Measurements from ENCODE around the gene UAP1L1. TPM values are rescaled to one million over a fixed set of nuclear protein-coding genes. Genes with fewer than 3 reads are reported as not detected.
A peak's percentile ranks its signal among the peaks of the same experiment; 100 is the strongest.

Gene UAP1L1
- total RNA-seq, 4 donors from 2014 or later = 0.51 to 13.8 (median 5.3) TPM

GRCh38 chr9:137128862-137129455, 51.6 kb downstream of the UAP1L1 start:
- intact Hi-C loops (cut with DNase I; ENCODE audit: low total_unique reads) = no loop called here
- H3K27me3 ChIP-seq = peaks cover 0 to 4% of the 10 kb centered on the region in 2 donors
- DNase-seq = no peak
- H3K4me3 ChIP-seq = peak overlapping the region; percentile 41 to 51
- H3K27ac ChIP-seq = peak overlapping the region; percentile 28 to 49
- no peak for TF ChIP-seq CTCF (IDR thresholded peaks at IDR 0.05)
- TF ChIP-seq POLR2A (IDR thresholded peaks at IDR 0.05) = no peak
- H3K4me1 ChIP-seq = no peaks in the 10 kb centered on the region
- H3K36me3 ChIP-seq = no peaks in the 10 kb centered on the region
- peaks cover 0 to 5% of the 10 kb centered on the region in 2 donors for H3K9me3 ChIP-seq

GRCh38 chr9:137129456-137130175, 52.3 kb downstream of the UAP1L1 start:
- H3K27me3 ChIP-seq = peaks cover 0 to 4% of the 10 kb centered on the region in 2 donors
- TF ChIP-seq CTCF (IDR thresholded peaks at IDR 0.05) (peak in 1 of 4 experiments; percentile 6), POLR2A (IDR thresholded peaks at IDR 0.05) (no peak)

GRCh38 chr9:137130176-137130755, 52.9 kb downstream of the UAP1L1 start:
- H3K9me3 ChIP-seq = peaks cover 0 to 5% of the 10 kb centered on the region in 2 donors
- peak overlapping the region in 1 of 2 donors; percentile 49 for H3K27ac ChIP-seq
- no peak for TF ChIP-seq POLR2A (IDR thresholded peaks at IDR 0.05)
- TF ChIP-seq CTCF (IDR thresholded peaks at IDR 0.05) = no peak
- H3K4me1 ChIP-seq = no peaks in the 10 kb centered on the region
- no peak for DNase-seq
- no peaks in the 10 kb centered on the region for H3K36me3 ChIP-seq
- H3K27me3 ChIP-seq = peaks cover 0 to 4% of the 10 kb centered on the region in 2 donors
- intact Hi-C loops (cut with DNase I; ENCODE audit: low total_unique reads) = no loop called here
- peak overlapping the region; percentile 41 to 51 for H3K4me3 ChIP-seq

More at GRCh38 chr9:137129456-137130175, 52.3 kb downstream of the UAP1L1 start:
- H3K27ac ChIP-seq = peak overlapping the region; percentile 28 to 49
- no peaks in the 10 kb centered on the region for H3K4me1 ChIP-seq
- no peaks in the 10 kb centered on the region for H3K36me3 ChIP-seq
- peak overlapping the region; percentile 41 to 51 for H3K4me3 ChIP-seq
- peaks cover 0 to 5% of the 10 kb centered on the region in 2 donors for H3K9me3 ChIP-seq
- peak; percentile 53 to 55 for DNase-seq
- intact Hi-C loops (cut with DNase I; ENCODE audit: low total_unique reads) = no loop called here

Small RNA genes lying within 50 kb of the gene (small RNA-seq; reads per million reads assigned to genes)
- gene RF00153 = not detected

Other genes with a start within 250 kb of the UAP1L1 start
- gene AJM1, start 235.0 kb upstream of the UAP1L1 start, total RNA-seq = 1 to 10 TPM in 3 of 4 donors, not detected in 1; 1.3 to 3.6 (median 3.6) TPM
- gene PHPT1, start 228.1 kb upstream of the UAP1L1 start, total RNA-seq = 10 to 100 TPM; 12.4 to 55.5 (median 31.4) TPM
- gene MAMDC4, start 225.2 kb upstream of the UAP1L1 start, total RNA-seq = 1 to 10 TPM in 2 of 4 donors, under 1 TPM in 1, not detected in 1; 0.26 to 4.3 (median 4.2) TPM
- gene EDF1, start 211.2 kb upstream of the UAP1L1 start, total RNA-seq = 100 to 1,000 TPM in 3 of 4 donors, 10 to 100 TPM in 1; 75.6 to 244 (median 144) TPM
- 10 to 100 TPM in 3 of 4 donors, under 1 TPM in 1; 0.88 to 22.1 (median 11.9) TPM for gene TRAF2, start 191.0 kb upstream of the UAP1L1 start, total RNA-seq
- gene FBXW5, start 132.8 kb upstream of the UAP1L1 start, total RNA-seq = 100 to 1,000 TPM in 1 of 4 donors, 10 to 100 TPM in 3; 67.4 to 111 (median 75.3) TPM
- not detected for gene C8G, start 132.3 kb upstream of the UAP1L1 start, total RNA-seq
- 10 to 100 TPM in 2 of 4 donors, 1 to 10 TPM in 1, not detected in 1; 5.4 to 43.2 (median 10.3) TPM for gene LCN12, start 125.2 kb upstream of the UAP1L1 start, total RNA-seq
- 100 to 1,000 TPM in 1 of 4 donors, 10 to 100 TPM in 3; 13.5 to 116 (median 58.8) TPM for gene PTGDS, start 100.0 kb upstream of the UAP1L1 start, total RNA-seq
- 1 to 10 TPM in 1 of 4 donors, under 1 TPM in 3; under 0.01 to 6.9 (median 0.54) TPM for gene LCNL1, start 94.5 kb upstream of the UAP1L1 start, total RNA-seq
- gene PAXX, start 85.1 kb upstream of the UAP1L1 start, total RNA-seq = 10 to 100 TPM; 14.2 to 39.5 (median 18.8) TPM
- 1 to 10 TPM in 2 of 4 donors, not detected in 2; 1.5 TPM for gene CLIC3, start 80.9 kb upstream of the UAP1L1 start, total RNA-seq
- 10 to 100 TPM; 24.8 to 36.9 (median 26.1) TPM for gene ABCA2, start 49.3 kb upstream of the UAP1L1 start, total RNA-seq
- not detected for gene FUT7, start 45.4 kb upstream of the UAP1L1 start, total RNA-seq
- gene NPDC1, start 31.3 kb upstream of the UAP1L1 start, total RNA-seq = 100 to 1,000 TPM in 1 of 4 donors, 10 to 100 TPM in 3; 25.2 to 221 (median 59.2) TPM
- gene ENTPD2, start 23.5 kb upstream of the UAP1L1 start, total RNA-seq = 10 to 100 TPM in 1 of 4 donors, 1 to 10 TPM in 1, not detected in 2; 2.4 to 11.5 TPM
- gene SAPCD2, start 7.0 kb upstream of the UAP1L1 start, total RNA-seq = 1 to 10 TPM in 2 of 4 donors, under 1 TPM in 1, not detected in 1; 0.15 to 5.9 (median 1.0) TPM
- 10 to 100 TPM; 32.9 to 65.0 (median 47.5) TPM for gene MAN1B1, start 9.5 kb downstream of the UAP1L1 start, total RNA-seq
- gene DPP7, start 37.2 kb downstream of the UAP1L1 start, total RNA-seq = 100 to 1,000 TPM in 1 of 4 donors, 10 to 100 TPM in 3; 23.2 to 100 (median 76.8) TPM
- not detected for gene GRIN1, start 61.6 kb downstream of the UAP1L1 start, total RNA-seq
- under 1 TPM in 1 of 4 donors, not detected in 3; 0.29 TPM for gene LRRC26, start 92.5 kb downstream of the UAP1L1 start, total RNA-seq
- gene TMEM210, start 94.5 kb downstream of the UAP1L1 start, total RNA-seq = not detected
- gene ANAPC2, start 111.0 kb downstream of the UAP1L1 start, total RNA-seq = 10 to 100 TPM in 3 of 4 donors, 1 to 10 TPM in 1; 6.7 to 65.6 (median 24.9) TPM
- gene SSNA1, start 111.2 kb downstream of the UAP1L1 start, total RNA-seq = 10 to 100 TPM; 17.1 to 47.1 (median 40.6) TPM
- 10 to 100 TPM in 1 of 4 donors, 1 to 10 TPM in 2, under 1 TPM in 1; 0.29 to 17.1 (median 5.5) TPM for gene TPRN, start 123.2 kb downstream of the UAP1L1 start, total RNA-seq
- 10 to 100 TPM; 33.2 to 53.3 (median 38.7) TPM for gene TMEM203, start 128.1 kb downstream of the UAP1L1 start, total RNA-seq
- 10 to 100 TPM in 1 of 4 donors, 1 to 10 TPM in 1, not detected in 2; 4.5 to 14.9 TPM for gene NDOR1, start 128.2 kb downstream of the UAP1L1 start, total RNA-seq
- 1 to 10 TPM in 1 of 4 donors, not detected in 3; 3.7 TPM for gene RNF208, start 144.7 kb downstream of the UAP1L1 start, total RNA-seq
- gene CYSRT1, start 147.7 kb downstream of the UAP1L1 start, total RNA-seq = under 1 TPM in 1 of 4 donors, not detected in 3; 0.34 TPM
- gene RNF224, start 150.0 kb downstream of the UAP1L1 start, total RNA-seq = under 1 TPM in 1 of 4 donors, not detected in 3; 0.21 TPM
- gene SLC34A3, start 153.4 kb downstream of the UAP1L1 start, total RNA-seq = under 1 TPM in 1 of 4 donors, not detected in 3; 0.48 TPM
- 100 to 1,000 TPM in 3 of 4 donors, 10 to 100 TPM in 1; 91.5 to 174 (median 139) TPM for gene TUBB4B, start 163.8 kb downstream of the UAP1L1 start, total RNA-seq
- not detected for gene STPG3, start 173.8 kb downstream of the UAP1L1 start, total RNA-seq
- gene NELFB, start 177.8 kb downstream of the UAP1L1 start, total RNA-seq = 10 to 100 TPM; 17.1 to 46.5 (median 43.2) TPM
- 10 to 100 TPM in 3 of 4 donors, 1 to 10 TPM in 1; 2.6 to 12.7 (median 11.5) TPM for gene TOR4A, start 200.2 kb downstream of the UAP1L1 start, total RNA-seq
- 10 to 100 TPM in 2 of 4 donors, 1 to 10 TPM in 1, under 1 TPM in 1; 0.29 to 16.5 (median 11.4) TPM for gene NRARP, start 224.8 kb downstream of the UAP1L1 start, total RNA-seq